Glutamatergic neuron (in vitro differentiated cells): ENCODE data around the gene PAQR7. TPM values are rescaled to one million over a fixed set of nuclear protein-coding genes. Genes with fewer than 3 reads are reported as not detected.

Source experiments
- DNase-seq: peaks from one replicate; pipeline ENCODE4 v3.0.0; 2022
- H3K27ac Mint-ChIP-seq: one replicate; pipeline ENCODE4 v1.8.0; 2020; ENCODE audit warnings: mild to moderate bottlenecking, mixed read lengths, inconsistent platforms; ENCODE audit not compliant: unreplicated experiment
- H3K27me3 Mint-ChIP-seq: one replicate; pipeline ENCODE4 v1.8.0; 2020; ENCODE audit warnings: mild to moderate bottlenecking, moderate library complexity, mixed read lengths, inconsistent platforms; ENCODE audit not compliant: unreplicated experiment
- H3K36me3 Mint-ChIP-seq: one replicate; pipeline ENCODE4 v1.8.0; 2020; ENCODE audit warnings: mild to moderate bottlenecking, mixed read lengths, inconsistent platforms; ENCODE audit not compliant: unreplicated experiment
- H3K4me1 Mint-ChIP-seq: one replicate; pipeline ENCODE4 v1.8.0; 2020; ENCODE audit warnings: mild to moderate bottlenecking, low read depth, mixed read lengths, inconsistent platforms; ENCODE audit not compliant: unreplicated experiment
- H3K4me3 Mint-ChIP-seq: one replicate; pipeline ENCODE4 v1.8.0; 2020; ENCODE audit warnings: mild to moderate bottlenecking, mixed read lengths, inconsistent platforms; ENCODE audit not compliant: unreplicated experiment
- H3K9me3 Mint-ChIP-seq: one replicate; pipeline ENCODE4 v1.8.0; 2020; ENCODE audit warnings: mild to moderate bottlenecking, moderate library complexity, mixed read lengths, inconsistent platforms; ENCODE audit not compliant: unreplicated experiment
- total RNA-seq: library from RNA; stranded (reverse); fragmentation: NEBNext Ultra II Directional; extraction: Animal tissue kit (Norgen Biotek cat#: 25700); gene quantifications from one replicate; pipeline ENCODE4 v1.2.1, GENCODE V29; 2021; ENCODE audit not compliant: unreplicated experiment
- TF ChIP-seq, protein P1 (sequence below): fragments of 200-600 bp; sonication (generic); IDR thresholded peaks from one replicate; pipeline ENCODE4 v1.5.0; 2021; ENCODE audit not compliant: partially characterized antibody, unreplicated experiment

PAQR7 gene
- total RNA-seq, 1 donor from 2014 or later: 6.4 TPM

GRCh38 chr1:25889470-25889869, 14.0 kb upstream of the PAQR7 start:
- Mint-ChIP-seq H3K36me3 (peaks cover 13% of the 10 kb centered on the region), H3K4me3 (no peak overlapping the region), H3K27ac (peak overlapping the region; percentile 9), H3K27me3 (peaks cover 4% of the 10 kb centered on the region), H3K9me3 (peaks cover 3% of the 10 kb centered on the region), H3K4me1 (peaks cover 14% of the 10 kb centered on the region)
- no peak for DNase-seq
- TF ChIP-seq, protein P1, sequence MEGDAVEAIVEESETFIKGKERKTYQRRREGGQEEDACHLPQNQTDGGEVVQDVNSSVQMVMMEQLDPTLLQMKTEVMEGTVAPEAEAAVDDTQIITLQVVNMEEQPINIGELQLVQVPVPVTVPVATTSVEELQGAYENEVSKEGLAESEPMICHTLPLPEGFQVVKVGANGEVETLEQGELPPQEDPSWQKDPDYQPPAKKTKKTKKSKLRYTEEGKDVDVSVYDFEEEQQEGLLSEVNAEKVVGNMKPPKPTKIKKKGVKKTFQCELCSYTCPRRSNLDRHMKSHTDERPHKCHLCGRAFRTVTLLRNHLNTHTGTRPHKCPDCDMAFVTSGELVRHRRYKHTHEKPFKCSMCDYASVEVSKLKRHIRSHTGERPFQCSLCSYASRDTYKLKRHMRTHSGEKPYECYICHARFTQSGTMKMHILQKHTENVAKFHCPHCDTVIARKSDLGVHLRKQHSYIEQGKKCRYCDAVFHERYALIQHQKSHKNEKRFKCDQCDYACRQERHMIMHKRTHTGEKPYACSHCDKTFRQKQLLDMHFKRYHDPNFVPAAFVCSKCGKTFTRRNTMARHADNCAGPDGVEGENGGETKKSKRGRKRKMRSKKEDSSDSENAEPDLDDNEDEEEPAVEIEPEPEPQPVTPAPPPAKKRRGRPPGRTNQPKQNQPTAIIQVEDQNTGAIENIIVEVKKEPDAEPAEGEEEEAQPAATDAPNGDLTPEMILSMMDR: no peak

DNA sequence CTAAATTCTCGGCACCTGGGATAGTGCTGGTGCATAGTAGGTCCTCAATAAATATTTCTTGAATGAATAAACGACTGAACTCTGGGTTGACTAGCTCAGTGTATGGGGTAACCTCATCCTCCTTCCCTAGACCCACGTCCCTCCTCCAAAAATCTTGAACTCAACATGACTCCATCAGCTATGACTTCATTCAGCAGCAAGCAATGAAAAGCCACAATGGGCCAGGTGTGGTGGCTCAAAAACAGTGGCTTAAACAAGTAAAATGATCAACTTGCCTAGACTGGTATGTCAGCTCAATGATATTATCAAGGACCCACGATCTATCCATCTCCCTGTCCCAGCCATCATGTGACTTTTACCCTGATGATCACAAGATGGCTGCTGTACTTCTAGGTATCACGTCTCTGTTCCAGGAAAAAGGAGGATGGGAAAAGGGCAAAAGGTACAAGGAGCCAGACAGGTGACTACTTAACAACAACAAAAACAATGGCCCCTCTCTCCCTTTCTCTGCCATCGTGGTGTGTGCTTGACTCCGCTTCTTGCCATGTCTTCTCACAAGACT, 13.0 kb upstream of the PAQR7 start:
- H3K27me3 Mint-ChIP-seq: peaks cover 4% of the 10 kb centered on the region
- peaks cover 14% of the 10 kb centered on the region for H3K4me1 Mint-ChIP-seq
- H3K4me3 Mint-ChIP-seq: no peak overlapping the region
- H3K9me3 Mint-ChIP-seq: peaks cover 3% of the 10 kb centered on the region
- peaks cover 13% of the 10 kb centered on the region for H3K36me3 Mint-ChIP-seq
- TF ChIP-seq, protein P1: no peak
- DNase-seq: no peak
- no peak overlapping the region for H3K27ac Mint-ChIP-seq

- no peak overlapping the region for H3K27ac Mint-ChIP-seq
- H3K36me3 Mint-ChIP-seq: peaks cover 14% of the 10 kb centered on the region
- peaks cover 8% of the 10 kb centered on the region for H3K4me1 Mint-ChIP-seq
- peaks cover 3% of the 10 kb centered on the region for H3K9me3 Mint-ChIP-seq
- TF ChIP-seq, protein P1: no peak
- no peak overlapping the region for H3K4me3 Mint-ChIP-seq
- H3K27me3 Mint-ChIP-seq: peaks cover 4% of the 10 kb centered on the region
- DNase-seq: no peak
These were observed 10.1 kb upstream of the PAQR7 start for GRCh38 chr1:25885602-25886001.

DNA sequence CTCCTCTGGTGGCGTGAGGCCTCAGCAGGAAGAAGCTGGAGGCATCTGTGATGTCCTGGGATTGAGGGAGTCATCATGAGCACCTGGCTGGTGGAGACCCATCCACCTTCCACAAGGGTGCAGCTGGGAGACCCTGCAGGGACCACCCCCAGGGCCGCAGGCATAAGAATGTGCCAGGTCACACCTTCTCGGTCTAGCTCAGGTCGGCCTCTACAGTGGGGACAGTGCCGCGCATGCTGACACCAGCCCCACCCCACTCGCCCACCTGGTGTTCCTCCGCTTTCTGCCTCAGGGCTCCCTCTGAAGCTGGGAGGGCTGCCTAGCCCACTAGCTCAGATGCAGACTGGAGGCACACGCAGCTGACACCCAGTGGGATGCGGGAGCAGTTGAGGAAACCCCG, 5.8 kb upstream of the PAQR7 start:
- Mint-ChIP-seq H3K4me3 (no peak overlapping the region), H3K27me3 (peaks cover 7% of the 10 kb centered on the region), H3K4me1 (no peaks in the 10 kb centered on the region), H3K36me3 (peaks cover 5% of the 10 kb centered on the region), H3K27ac (no peak overlapping the region), H3K9me3 (peaks cover 6% of the 10 kb centered on the region)
- TF ChIP-seq, protein P1: no peak
- DNase-seq: no peak

GRCh38 chr1:25880518-25880917, 5.0 kb upstream of the PAQR7 start:
- Mint-ChIP-seq H3K9me3 (peaks cover 6% of the 10 kb centered on the region), H3K4me1 (no peaks in the 10 kb centered on the region), H3K4me3 (peak overlapping the region; percentile 6), H3K36me3 (peaks cover 5% of the 10 kb centered on the region), H3K27me3 (peaks cover 5% of the 10 kb centered on the region), H3K27ac (no peak overlapping the region)
- DNase-seq: no peak
- TF ChIP-seq, protein P1: no peak
